Mucosa of descending colon (tissue), 3 donors: ENCODE results near the gene IGSF3. TPM values are rescaled to one million over a fixed set of nuclear protein-coding genes. Genes with fewer than 3 reads are reported as not detected.
"Not testable (repeated sequence)": the region's sequence is repeated elsewhere in the genome, so short reads cannot be mapped to it uniquely, and the experiment has no call there.

Experiments
- ATAC-seq: fragments of 200-7000 bp; cut with Tn5 transposase; one replicate; pipeline ENCODE4 v1.9.1; 2020; ENCODE audit warnings: mild to moderate bottlenecking, moderate library complexity
- DNase-seq, 3 donors: peaks; one replicate each; pipeline ENCODE4 v3.0.0-alpha.2; 2020
- H3K36me3 ChIP-seq: fragments of 200-600 bp; one replicate; pipeline ENCODE4 v1.8.0; 2021; ENCODE audit warnings: low read depth, mild to moderate bottlenecking
- H3K4me1 ChIP-seq: fragments of 200-600 bp; one replicate; pipeline ENCODE4 v1.8.0; 2021; ENCODE audit warnings: low read depth, mild to moderate bottlenecking
- H3K4me3 ChIP-seq: fragments of 200-600 bp; one replicate; pipeline ENCODE4 v1.8.0; 2021; ENCODE audit warnings: mild to moderate bottlenecking
- H3K9me3 ChIP-seq: fragments of 200-600 bp; one replicate; pipeline ENCODE4 v1.8.0; 2021; ENCODE audit warnings: mild to moderate bottlenecking
- intact Hi-C, 2 donors: fragments of 100-400 bp; cut with DNase I in 1 of 2; cut with micrococcal nuclease in 1 of 2; formaldehyde crosslinking; loops; one replicate each; pipeline versions ENCODE4 v1.11.0 to v1.11.1; 2022; cut with DNase I, micrococcal nuclease
- total RNA-seq, 3 donors: library from RNA; stranded (reverse); fragmentation: NEBNext Ultra II Directional in 2 of 3; extraction: Animal tissue kit (Norgen Biotek cat#: 25700) in 2 of 3; gene quantifications; one replicate each; pipeline versions ENCODE4 v1.2.1 to v1.2.4, GENCODE V29; 2021 to 2023
- TF ChIP-seq, protein P1 (sequence below): fragments of 200-600 bp; IDR thresholded peaks from one replicate; pipeline ENCODE4 v1.8.0; 2022; ENCODE audit warnings: antibody characterized with exemption, mild to moderate bottlenecking
- donor health status: DM: no; HTN: no; CAD: no; lungs with moderate emphysema.
- donor health status: DM: no; HTN: no; CAD: no.
- donor health status: DM: no; HTN: yes; CAD: no.

IGSF3 gene
- total RNA-seq, 3 donors from 2014 or later: 20.9 to 35.4 (median 27.4) TPM

- Histone ChIP-seq H3K4me3 (no peak overlapping the region), H3K36me3 (no peaks in the 10 kb centered on the region), H3K9me3 (no peaks in the 10 kb centered on the region), H3K4me1 (peaks cover 11% of the 10 kb centered on the region)
- DNase-seq: no peak
- no peak for ATAC-seq
- TF ChIP-seq, protein P1, sequence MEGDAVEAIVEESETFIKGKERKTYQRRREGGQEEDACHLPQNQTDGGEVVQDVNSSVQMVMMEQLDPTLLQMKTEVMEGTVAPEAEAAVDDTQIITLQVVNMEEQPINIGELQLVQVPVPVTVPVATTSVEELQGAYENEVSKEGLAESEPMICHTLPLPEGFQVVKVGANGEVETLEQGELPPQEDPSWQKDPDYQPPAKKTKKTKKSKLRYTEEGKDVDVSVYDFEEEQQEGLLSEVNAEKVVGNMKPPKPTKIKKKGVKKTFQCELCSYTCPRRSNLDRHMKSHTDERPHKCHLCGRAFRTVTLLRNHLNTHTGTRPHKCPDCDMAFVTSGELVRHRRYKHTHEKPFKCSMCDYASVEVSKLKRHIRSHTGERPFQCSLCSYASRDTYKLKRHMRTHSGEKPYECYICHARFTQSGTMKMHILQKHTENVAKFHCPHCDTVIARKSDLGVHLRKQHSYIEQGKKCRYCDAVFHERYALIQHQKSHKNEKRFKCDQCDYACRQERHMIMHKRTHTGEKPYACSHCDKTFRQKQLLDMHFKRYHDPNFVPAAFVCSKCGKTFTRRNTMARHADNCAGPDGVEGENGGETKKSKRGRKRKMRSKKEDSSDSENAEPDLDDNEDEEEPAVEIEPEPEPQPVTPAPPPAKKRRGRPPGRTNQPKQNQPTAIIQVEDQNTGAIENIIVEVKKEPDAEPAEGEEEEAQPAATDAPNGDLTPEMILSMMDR: no peak
- intact Hi-C loops: no loop called here
Measured at GRCh38 chr1:116661633-116662032, 5.9 kb downstream of the IGSF3 start.

DNA sequence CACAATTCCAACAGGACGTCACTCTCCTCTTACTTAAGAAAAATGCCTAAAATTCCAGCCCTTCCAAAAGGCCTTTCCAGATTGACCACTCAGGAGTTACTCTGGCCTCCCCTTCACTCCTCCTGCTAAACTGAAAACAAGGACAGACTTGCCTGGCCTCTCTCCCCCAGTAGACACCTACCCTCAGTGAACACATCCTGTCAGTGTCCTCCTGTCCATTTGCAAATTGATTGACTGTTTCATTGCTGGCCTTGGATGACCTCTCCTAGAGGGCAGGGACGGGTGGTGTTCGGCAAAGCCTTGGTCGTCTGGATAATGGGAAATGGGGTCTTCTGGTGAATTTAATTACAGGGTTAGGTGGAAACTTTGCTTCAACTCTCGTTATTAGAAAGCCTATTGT is 8.9 kb downstream of the IGSF3 start:
- DNase-seq, intact Hi-C loops, ATAC-seq: not testable (repeated sequence)

GRCh38 chr1:116657836-116658235 is 9.7 kb downstream of the IGSF3 start:
- H3K36me3 ChIP-seq, DNase-seq, intact Hi-C loops, H3K4me1 ChIP-seq, H3K9me3 ChIP-seq, H3K4me3 ChIP-seq, ATAC-seq: not testable (repeated sequence)

More for the DNA sequence above, 8.9 kb downstream of the IGSF3 start:
- H3K9me3 ChIP-seq, H3K4me1 ChIP-seq, H3K36me3 ChIP-seq, H3K4me3 ChIP-seq: not testable (repeated sequence)

GRCh38 chr1:116654351-116654750 is 13.2 kb downstream of the IGSF3 start:
- DNase-seq: no peak
- intact Hi-C loops: no loop called here
- H3K4me1 ChIP-seq: no peaks in the 10 kb centered on the region
- H3K36me3 ChIP-seq: no peaks in the 10 kb centered on the region
- H3K9me3 ChIP-seq: no peaks in the 10 kb centered on the region
- no peak for ATAC-seq
- no peak overlapping the region for H3K4me3 ChIP-seq
- TF ChIP-seq, protein P1: no peak

DNA sequence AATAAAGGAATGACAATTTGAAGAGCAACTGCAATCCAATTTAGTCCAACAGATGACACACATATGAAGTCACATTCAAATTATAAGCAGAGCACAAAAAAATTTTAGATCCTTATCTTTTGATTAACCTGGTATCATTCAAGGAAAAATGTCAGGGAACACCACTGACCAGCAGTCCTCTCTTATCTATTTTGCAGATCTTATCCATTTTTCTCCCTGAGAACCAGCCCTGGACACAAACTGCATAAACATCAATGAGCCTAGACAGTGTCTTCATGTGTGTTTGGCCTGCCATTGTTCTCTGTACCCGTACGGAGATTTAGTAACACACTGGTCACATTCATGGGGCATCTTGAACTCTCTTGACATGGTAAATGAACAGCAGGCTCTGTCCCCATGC is 14.9 kb downstream of the IGSF3 start:
- DNase-seq, H3K36me3 ChIP-seq, H3K4me3 ChIP-seq, intact Hi-C loops, ATAC-seq, H3K9me3 ChIP-seq, H3K4me1 ChIP-seq: not testable (repeated sequence)

DNA sequence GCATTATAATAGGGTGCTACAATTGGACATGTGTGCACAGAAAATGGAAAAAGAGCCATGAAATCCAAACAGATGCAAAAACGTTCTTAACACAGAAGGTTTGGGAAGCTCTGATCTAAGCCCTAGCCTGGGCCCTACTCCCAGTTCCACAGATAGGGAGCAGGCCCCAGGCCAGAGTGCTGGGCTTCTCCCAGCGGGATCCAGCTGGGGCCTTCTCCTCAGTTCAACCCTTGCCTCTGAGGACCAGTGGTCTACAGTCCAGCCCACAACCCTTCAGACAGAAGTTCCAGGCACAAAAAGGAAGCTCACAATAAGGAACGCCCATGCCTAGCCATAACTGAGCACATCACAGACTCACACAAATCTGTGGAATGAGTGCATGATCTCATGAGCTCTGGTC is 16.8 kb downstream of the IGSF3 start:
- H3K4me3 ChIP-seq, H3K36me3 ChIP-seq, intact Hi-C loops, H3K4me1 ChIP-seq, H3K9me3 ChIP-seq, ATAC-seq, DNase-seq: not testable (repeated sequence)

DNA sequence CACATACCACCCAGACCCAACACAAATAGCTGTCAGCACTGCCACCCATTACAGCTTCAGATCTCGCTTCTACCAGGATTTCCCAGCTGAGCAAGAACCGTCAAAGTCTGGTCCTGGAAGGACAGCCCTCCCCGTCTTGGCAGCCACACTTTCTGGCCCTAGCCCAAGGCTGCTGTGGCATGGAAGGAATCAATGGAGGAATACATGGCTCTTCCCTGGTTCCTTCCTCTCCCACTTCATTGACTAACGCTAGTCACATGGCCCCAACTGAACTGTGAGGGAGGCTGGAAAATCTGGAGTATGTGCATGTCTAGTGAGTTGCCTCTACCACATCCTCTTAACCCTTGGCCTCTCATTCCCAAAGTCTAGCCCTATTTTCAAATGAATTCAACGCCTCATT is 18.5 kb downstream of the IGSF3 start:
- H3K9me3 ChIP-seq, DNase-seq, H3K4me1 ChIP-seq, H3K36me3 ChIP-seq, ATAC-seq, intact Hi-C loops, H3K4me3 ChIP-seq: not testable (repeated sequence)

GRCh38 chr1:116648325-116648724 is 19.2 kb downstream of the IGSF3 start:
- DNase-seq, H3K9me3 ChIP-seq, ATAC-seq, H3K36me3 ChIP-seq, H3K4me3 ChIP-seq, intact Hi-C loops, H3K4me1 ChIP-seq: not testable (repeated sequence)

GRCh38 chr1:116647186-116647585 is 20.3 kb downstream of the IGSF3 start:
- H3K36me3 ChIP-seq, H3K9me3 ChIP-seq, intact Hi-C loops, H3K4me3 ChIP-seq, H3K4me1 ChIP-seq: not testable (repeated sequence)
- DNase-seq (peak; percentile 57 to 81 (median 62)), ATAC-seq (peak; percentile 43)

GRCh38 chr1:116646673-116647170 is 20.8 kb downstream of the IGSF3 start:
- intact Hi-C loops, ATAC-seq, H3K9me3 ChIP-seq, H3K4me3 ChIP-seq, H3K4me1 ChIP-seq, H3K36me3 ChIP-seq: not testable (repeated sequence)
- DNase-seq: peak in 2 of 3 donors; percentile 39 to 40

DNA sequence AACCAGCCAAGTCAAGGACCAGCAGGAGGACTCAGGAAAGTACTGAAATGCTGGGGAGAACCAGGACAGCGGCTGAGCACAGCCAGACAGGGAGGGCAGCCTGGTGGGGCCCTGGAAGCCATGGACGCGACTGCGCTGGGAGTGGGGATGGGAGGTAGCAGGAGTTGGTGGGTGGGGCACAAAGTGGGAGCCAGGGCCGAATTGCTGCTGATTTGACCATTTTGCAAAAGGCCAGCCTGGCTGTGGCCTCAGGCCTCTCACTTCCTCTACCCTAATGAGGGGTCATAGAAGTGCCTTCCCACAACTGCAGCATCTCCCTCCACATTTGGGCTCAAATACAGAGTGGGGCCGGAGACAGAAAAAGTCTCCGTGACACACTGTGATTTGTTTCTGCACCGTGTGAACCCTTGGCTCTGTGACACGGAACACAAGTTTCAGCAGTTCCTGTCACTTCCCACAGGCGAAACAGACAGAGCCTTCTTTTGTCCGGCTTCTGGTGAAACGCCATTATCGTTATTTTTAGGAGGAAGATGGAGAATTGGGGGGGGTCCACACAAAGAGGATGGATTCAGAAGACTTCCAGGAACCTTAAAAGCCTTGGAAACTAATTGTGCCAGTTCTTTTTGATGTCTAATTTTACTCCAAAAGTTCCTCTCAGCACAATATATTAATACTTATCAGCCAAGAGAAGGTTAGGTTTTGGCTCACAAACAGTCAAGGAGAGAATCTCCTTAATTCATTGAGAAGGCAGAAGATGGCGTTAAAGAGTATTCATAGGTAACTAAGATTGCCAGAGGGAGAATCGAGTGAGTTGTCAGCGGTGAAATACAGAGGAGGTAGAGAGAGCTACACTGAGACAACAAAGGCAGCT is 21.5 kb downstream of the IGSF3 start:
- intact Hi-C loops, H3K36me3 ChIP-seq, DNase-seq, H3K9me3 ChIP-seq, H3K4me3 ChIP-seq, ATAC-seq, H3K4me1 ChIP-seq: not testable (repeated sequence)

GRCh38 chr1:116644993-116645392 is 22.5 kb downstream of the IGSF3 start:
- H3K9me3 ChIP-seq, intact Hi-C loops, DNase-seq, H3K36me3 ChIP-seq, H3K4me1 ChIP-seq, H3K4me3 ChIP-seq, ATAC-seq: not testable (repeated sequence)
